T47D (cell line): Measurements from ENCODE around the gene JPT2.
"Not testable (repeated sequence)": the region's sequence is repeated elsewhere in the genome, so short reads cannot be mapped to it uniquely, and the experiment has no call there.

Experiments used
- DNase-seq, 2 experiments: peaks; one replicate each; pipeline versions ENCODE4 v3.0.0 to v3.0.0-alpha.2; 2011 to 2012; ENCODE audit warnings: low read depth in 1 of 2, low spot score in 1 of 2
- JUND ChIP-seq: IDR thresholded peaks from 2 replicates; pipeline ENCODE4 v1.6.1; 2012; ENCODE audit warnings: low read depth
- in situ Hi-C: cut with HindIII; loops from 2 replicates; pipeline ENCODE4 v1.10.0; 2016; ENCODE audit warnings: low sequenced_read_pairs, low pct_unique_long_range_greater_than_20kb

The JPT2 gene

DNA sequence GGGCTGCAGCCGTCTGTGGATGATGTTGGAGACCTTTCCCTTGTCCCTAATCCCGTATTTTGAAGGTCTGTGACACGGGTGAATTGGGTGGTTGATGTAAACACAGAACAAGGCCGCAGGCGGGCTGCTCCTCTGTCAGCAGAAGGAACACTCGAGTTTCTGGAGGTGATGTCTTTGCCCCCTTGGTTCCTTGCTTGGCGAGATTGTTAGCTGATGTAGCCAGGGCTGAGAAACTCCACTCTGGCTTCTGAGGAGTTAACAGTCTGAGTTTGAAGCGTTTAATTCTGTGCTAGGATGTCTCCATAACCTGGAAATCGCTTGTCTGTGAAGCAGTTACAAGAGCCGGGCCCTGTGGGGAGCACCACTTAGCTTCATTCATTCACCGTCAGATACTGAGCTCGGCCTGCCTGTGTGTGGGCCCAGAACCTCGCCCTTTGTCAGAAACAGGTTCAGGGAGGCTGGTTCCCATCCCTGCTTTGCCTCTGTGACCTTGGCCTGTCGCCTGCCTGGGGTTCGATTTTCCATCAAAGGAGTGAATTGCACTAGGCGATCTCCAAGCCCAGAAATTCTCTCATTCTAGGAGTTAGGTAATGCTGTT lies 29.2 kb downstream of the JPT2 start:
- TF ChIP-seq JUND = no peak
- DNase-seq = no peak
- in situ Hi-C loops = no loop called here

DNA sequence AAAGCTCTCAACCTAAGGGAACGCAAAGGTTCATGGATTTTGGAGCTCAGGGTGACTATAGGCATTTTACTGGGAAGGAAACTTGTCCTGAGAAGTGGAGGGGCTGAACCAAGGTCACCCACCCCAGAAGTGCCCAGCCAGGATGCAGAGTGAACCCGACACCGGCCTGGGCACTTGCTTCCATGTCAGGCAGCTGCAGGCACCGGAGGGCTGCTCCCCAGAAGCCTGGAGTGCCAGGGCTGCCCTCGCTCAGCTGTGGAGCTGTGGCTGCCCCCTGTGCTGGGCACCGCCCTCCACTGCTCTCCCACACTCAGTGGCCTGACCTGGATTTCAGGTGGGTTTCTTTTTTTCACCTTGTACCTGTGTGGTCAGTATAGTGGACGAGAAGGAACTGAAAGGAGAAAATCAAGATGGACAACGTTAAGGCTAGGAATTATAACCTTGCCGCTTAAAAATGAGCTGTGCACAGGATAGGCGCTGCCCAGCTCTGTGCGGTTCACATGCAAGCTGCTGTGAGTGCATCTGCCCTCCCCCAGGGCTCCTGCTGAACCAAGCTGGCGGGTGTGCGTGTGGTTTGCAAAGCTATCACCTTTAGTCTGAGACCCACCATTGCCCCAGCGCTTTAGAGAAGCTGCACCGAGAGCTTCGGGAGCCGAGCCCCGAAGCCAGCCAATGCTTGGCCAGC lies 30.1 kb downstream of the JPT2 start:
- TF ChIP-seq JUND = no peak
- DNase-seq = no peak
- in situ Hi-C loops = no loop called here

GRCh38 chr16:1708768-1709180 lies 30.7 kb downstream of the JPT2 start:
- in situ Hi-C loops = no loop called here
- no peak for DNase-seq
- TF ChIP-seq JUND = no peak

DNA sequence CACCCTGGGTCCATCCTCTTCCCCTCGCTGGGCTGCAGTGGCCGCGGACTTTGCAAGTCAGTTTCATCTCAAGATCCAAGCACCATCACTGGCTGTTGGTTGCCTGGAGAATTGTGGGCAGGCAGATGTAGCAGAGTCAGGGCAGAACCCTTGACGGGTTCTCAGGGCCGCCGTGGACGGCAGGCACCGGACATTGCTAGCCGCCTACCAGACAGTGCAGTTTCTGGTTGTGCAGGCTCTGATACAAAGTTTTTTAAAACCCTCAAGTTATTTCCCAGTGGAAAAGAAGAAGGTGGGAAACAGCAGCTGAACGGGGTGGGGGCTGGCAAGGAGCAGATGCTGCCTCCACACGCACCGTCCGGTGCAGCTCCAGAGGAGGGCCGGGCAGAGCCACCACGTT lies 31.3 kb downstream of the JPT2 start:
- DNase-seq = no peak
- in situ Hi-C loops = no loop called here
- no peak for TF ChIP-seq JUND

- no peak for DNase-seq
- in situ Hi-C loops = no loop called here
Measured at GRCh38 chr16:1710811-1711507, 32.9 kb downstream of the JPT2 start.

GRCh38 chr16:1712791-1713261 lies 34.7 kb downstream of the JPT2 start:
- in situ Hi-C loops = no loop called here

More at GRCh38 chr16:1710811-1711507, 32.9 kb downstream of the JPT2 start:
- no peak for TF ChIP-seq JUND

GRCh38 chr16:1713331-1713730 lies 35.3 kb downstream of the JPT2 start:
- DNase-seq = no peak
- in situ Hi-C loops = no loop called here
- TF ChIP-seq JUND = no peak

More at GRCh38 chr16:1712791-1713261, 34.7 kb downstream of the JPT2 start:
- no peak for TF ChIP-seq JUND
- DNase-seq = no peak

DNA sequence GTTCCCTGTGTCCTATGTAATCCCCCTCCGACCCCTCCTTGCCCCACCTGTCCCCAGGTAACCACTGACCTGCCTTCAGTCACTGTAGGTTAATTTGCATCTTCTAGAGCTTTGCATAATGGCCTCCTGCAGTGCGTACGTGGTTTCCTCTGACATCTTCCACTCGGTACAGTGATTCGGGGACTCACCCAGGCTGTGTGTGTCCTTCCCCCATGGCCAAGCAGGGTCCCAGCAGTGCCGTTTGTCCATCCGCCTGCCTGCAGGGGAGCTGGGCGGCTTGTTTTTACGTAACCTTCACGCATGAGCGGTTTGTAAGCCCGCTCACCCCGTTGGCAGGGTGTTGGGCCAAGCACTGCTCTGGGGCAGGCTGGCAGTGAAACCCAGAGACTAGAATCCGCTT lies 35.9 kb downstream of the JPT2 start:
- no peak for DNase-seq
- in situ Hi-C loops = no loop called here
- TF ChIP-seq JUND = no peak

- in situ Hi-C loops = no loop called here
- DNase-seq = no peak
- TF ChIP-seq JUND = no peak
Measured at GRCh38 chr16:1715220-1715619, 37.1 kb downstream of the JPT2 start.

DNA sequence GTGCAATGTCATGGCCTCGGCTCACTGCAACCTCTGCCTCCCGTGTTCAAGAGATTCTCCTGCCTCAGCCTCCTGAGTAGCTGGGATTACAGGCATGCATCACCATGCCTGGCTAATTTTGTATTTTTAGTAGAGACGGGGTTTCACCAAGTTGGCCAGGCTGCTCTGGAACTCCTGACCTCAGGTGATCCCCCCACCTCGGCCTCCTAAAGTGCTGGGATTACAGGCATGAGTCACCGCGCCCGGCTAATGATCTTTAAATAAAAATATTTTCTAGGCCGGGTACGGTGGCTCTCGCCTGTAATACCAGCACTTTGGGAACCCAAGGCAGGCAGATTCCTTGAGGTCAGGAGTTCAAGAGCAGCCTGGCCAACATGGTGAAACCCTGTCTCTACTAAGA lies 40.2 kb downstream of the JPT2 start:
- DNase-seq = not testable (repeated sequence)

GRCh38 chr16:1719559-1720229 lies 41.6 kb downstream of the JPT2 start:
- peak; percentile 63 to 93 for DNase-seq
- in situ Hi-C loops = not testable (repeated sequence)

More for the DNA sequence above, 40.2 kb downstream of the JPT2 start:
- in situ Hi-C loops = not testable (repeated sequence)

DNA sequence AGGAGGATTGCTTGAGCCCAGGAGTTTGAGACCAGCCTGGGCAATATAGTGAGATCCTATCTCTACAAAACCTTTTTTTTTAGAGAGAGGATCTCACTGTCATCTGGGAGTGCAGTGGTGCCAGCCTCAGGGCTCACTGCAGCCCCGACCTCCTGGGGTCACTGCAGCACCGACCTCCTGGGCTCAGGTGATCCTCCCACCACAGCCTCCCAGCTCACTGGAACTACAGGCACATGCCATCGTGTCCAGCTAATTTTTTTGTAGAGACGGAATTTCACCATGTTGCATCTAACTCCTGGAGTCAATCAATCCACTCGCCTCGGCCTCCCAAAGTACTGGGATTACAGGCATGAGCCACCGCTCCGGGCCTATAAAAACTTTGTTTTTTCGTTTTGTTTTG lies 43.3 kb downstream of the JPT2 start:
- in situ Hi-C loops = no loop called here
- no peak for DNase-seq
- no peak for TF ChIP-seq JUND

GRCh38 chr16:1723450-1724147 lies 45.5 kb downstream of the JPT2 start:
- in situ Hi-C loops = no loop called here
- no peak for TF ChIP-seq JUND
- peak; percentile 50 to 55 for DNase-seq
